ENCODE measurements around the gene C1orf232. TPM values are rescaled to one million over a fixed set of nuclear protein-coding genes. Genes with fewer than 3 reads are reported as not detected.

C1orf232 gene
- total and polyA plus RNA-seq, 2 experiments from 2014 or later = not detected

GRCh38 chr1:26125946-26126320, 42.8 kb downstream of the C1orf232 start:
- Histone ChIP-seq H3K4me1 (ENCODE audit: insufficient read depth) (no peaks in the 10 kb centered on the region), H3K9me2 (ENCODE audit: insufficient read depth) (no peaks in the 10 kb centered on the region), H3K36me3 (ENCODE audit: insufficient read depth) (no peaks in the 10 kb centered on the region), H3K27me3 (ENCODE audit: insufficient read depth) (no peaks in the 10 kb centered on the region), H3K79me2 (replicated peaks; ENCODE audit: insufficient read depth) (no peaks in the 10 kb centered on the region), H3F3A (replicated peaks; ENCODE audit: low read depth) (no peaks in the 10 kb centered on the region), H2AFZ (no peak overlapping the region), H3K4me2 (no peak overlapping the region), H3K27ac (ENCODE audit: low read depth) (no peak overlapping the region), H4K20me1 (replicated peaks; ENCODE audit: insufficient read depth) (no peaks in the 10 kb centered on the region), H3K4me3 (no peak overlapping the region)
- no peaks in the 10 kb centered on the region for H3K9me3 Mint-ChIP-seq
- peaks cover 10% of the 10 kb centered on the region; the same call in 2 of the 3 replicates for H3K4me1 Mint-ChIP-seq
- no peak overlapping the region for H3K27ac Mint-ChIP-seq
- no peaks in the 10 kb centered on the region for H3K36me3 Mint-ChIP-seq (ENCODE audit: low read depth)
- H3K4me3 Mint-ChIP-seq = no peak overlapping the region
- TF ChIP-seq CTCF (conservative IDR thresholded peaks at IDR 0.05; ENCODE audit: low read depth in 2 of 2) (no peak), STAT1 (IDR thresholded peaks at IDR 0.05; ENCODE audit: unreplicated experiment) (no peak), ZNF114 (CRISPR knock-in tag; IDR thresholded peaks at IDR 0.05) (no peak), NANOG (IDR thresholded peaks at IDR 0.05; ENCODE audit: borderline replicate concordance) (no peak)
- ATAC-seq = no peak
- no peak for DNase-seq (ENCODE audit: low spot score)
- H3K27me3 Mint-ChIP-seq (ENCODE audit: insufficient read depth, low read depth, poor library complexity) = no peaks in the 10 kb centered on the region

- Histone ChIP-seq H3K36me3 (ENCODE audit: insufficient read depth) (no peaks in the 10 kb centered on the region), H4K20me1 (replicated peaks; ENCODE audit: insufficient read depth) (no peaks in the 10 kb centered on the region; the same call in 1 of the 2 replicates), H3K27me3 (ENCODE audit: insufficient read depth) (no peaks in the 10 kb centered on the region), H2AFZ (no peak overlapping the region), H3K4me2 (no peak overlapping the region), H3F3A (replicated peaks; ENCODE audit: low read depth) (no peaks in the 10 kb centered on the region), H3K9me2 (ENCODE audit: insufficient read depth) (no peaks in the 10 kb centered on the region), H3K4me3 (no peak overlapping the region), H3K79me2 (replicated peaks; ENCODE audit: insufficient read depth) (no peaks in the 10 kb centered on the region), H3K27ac (ENCODE audit: low read depth) (no peak overlapping the region), H3K4me1 (ENCODE audit: insufficient read depth) (no peaks in the 10 kb centered on the region)
- Mint-ChIP-seq H3K36me3 (ENCODE audit: low read depth) (no peaks in the 10 kb centered on the region), H3K4me3 (no peak overlapping the region), H3K9me3 (no peaks in the 10 kb centered on the region), H3K27me3 (ENCODE audit: insufficient read depth, low read depth, poor library complexity) (no peaks in the 10 kb centered on the region), H3K27ac (no peak overlapping the region), H3K4me1 (peaks cover 10% of the 10 kb centered on the region; the same call in 2 of the 3 replicates)
- ATAC-seq (no peak), DNase-seq (ENCODE audit: low spot score) (no peak)
- TF ChIP-seq EZH2 (IDR thresholded peaks at IDR 0.05; ENCODE audit: low read depth, unreplicated experiment) (no peak), REST (IDR thresholded peaks at IDR 0.05; ENCODE audit: unreplicated experiment) (no peak), ETS1 (IDR thresholded peaks at IDR 0.05) (no peak), STAT1 (IDR thresholded peaks at IDR 0.05; ENCODE audit: unreplicated experiment) (no peak), JUNB (IDR thresholded peaks at IDR 0.05; ENCODE audit: unreplicated experiment) (no peak), CREB1 (CRISPR knock-in tag; IDR thresholded peaks at IDR 0.05; ENCODE audit: low read depth) (no peak), CTCF (conservative IDR thresholded peaks at IDR 0.05; ENCODE audit: low read depth in 2 of 2) (no peak), EZH2phosphoT487 (IDR thresholded peaks at IDR 0.05; ENCODE audit: unreplicated experiment) (no peak)
Measured at GRCh38 chr1:26125382-26125781, 43.4 kb downstream of the C1orf232 start.
